Right ventricle myocardium inferior (tissue), 1 donor: Measurements from ENCODE around the gene CR1. TPM values are rescaled to one million over a fixed set of nuclear protein-coding genes. Genes with fewer than 3 reads are reported as not detected.
"Not testable (repeated sequence)": the region's sequence is repeated elsewhere in the genome, so short reads cannot be mapped to it uniquely, and the experiment has no call there.

Experiments
- ATAC-seq: fragments of 200-7000 bp; cut with Tn5 transposase; one replicate; pipeline ENCODE4 v1.9.1; 2020; ENCODE audit warnings: mild to moderate bottlenecking, moderate library complexity
- DNase-seq: peaks from one replicate; pipeline ENCODE4 v3.0.0; 2021; ENCODE audit errors: missing footprints
- intact Hi-C: fragments of 100-400 bp; cut with DNase I; formaldehyde crosslinking; loops from one replicate; pipeline ENCODE4 v1.11.0; 2022
- total RNA-seq: library from RNA; stranded (reverse); fragmentation: NEBNext Ultra II Directional; extraction: Animal tissue kit (Norgen Biotek cat#: 25700); gene quantifications from one replicate; pipeline ENCODE4 v1.2.1, GENCODE V29; 2021
- donor health status: DM: no; HTN: yes; CAD: no; lungs with severe emphysema.

Gene CR1
- total RNA-seq, 1 donor from 2014 or later, result 2.9 TPM

GRCh38 chr1:207500306-207500705 lies 4.3 kb downstream of the CR1 start:
- no peak for DNase-seq
- intact Hi-C loops, result loop anchor here (5.0 kb wide), 1 partner anchor 418 kb away; no protein-coding TSS in a partner anchor
- no peak for ATAC-seq

DNA sequence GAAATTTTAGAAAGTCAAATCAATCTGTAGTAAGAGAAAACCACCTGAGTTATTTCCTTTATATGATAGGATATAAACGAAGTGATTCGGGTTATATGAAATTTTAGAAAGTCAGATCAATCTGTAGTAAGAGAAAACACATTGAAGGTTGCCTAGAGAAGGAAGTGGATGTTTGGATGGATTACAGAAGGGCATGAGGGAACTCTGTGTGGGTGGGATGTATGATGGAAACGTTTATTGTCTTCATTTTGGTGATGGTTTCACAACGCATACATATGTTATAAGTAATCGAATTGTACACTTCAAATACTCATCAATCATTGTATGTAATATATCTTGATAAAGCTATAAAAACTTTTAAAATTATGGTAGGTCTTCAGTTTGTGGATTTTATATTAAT lies 5.1 kb downstream of the CR1 start:
- intact Hi-C loops, result loop anchor here (5.0 kb wide), 1 partner anchor 419 kb away; no protein-coding TSS in a partner anchor
- DNase-seq, result no peak

GRCh38 chr1:207502726-207503125 lies 6.8 kb downstream of the CR1 start:
- intact Hi-C loops, result loop anchor here (5.0 kb wide), 1 partner anchor 420 kb away; no protein-coding TSS in a partner anchor
- DNase-seq (no peak), ATAC-seq (no peak)

More for the DNA sequence above, 5.1 kb downstream of the CR1 start:
- no peak for ATAC-seq

DNA sequence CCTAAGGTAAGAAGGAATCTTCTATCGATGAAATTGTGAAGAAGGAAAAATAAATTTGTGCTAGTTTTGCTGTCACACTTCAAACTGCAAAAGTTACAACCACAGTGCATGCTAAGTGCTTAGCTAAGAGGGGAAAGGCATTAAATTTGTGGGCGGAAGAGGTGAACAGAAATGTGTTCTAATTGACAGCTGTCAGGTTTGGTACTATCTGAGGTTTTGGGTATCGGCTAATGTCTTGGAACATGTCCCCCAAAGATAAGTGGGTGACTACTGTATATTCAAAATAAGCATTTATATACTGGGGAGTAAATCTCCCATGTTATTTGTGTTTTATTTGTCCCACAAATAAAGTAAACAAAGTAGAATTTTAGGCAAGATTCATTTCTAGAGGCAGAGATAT lies 8.0 kb downstream of the CR1 start:
- intact Hi-C loops, result loop anchor here (5.0 kb wide), 1 partner anchor 422 kb away; no protein-coding TSS in a partner anchor
- DNase-seq (no peak), ATAC-seq (no peak)

DNA sequence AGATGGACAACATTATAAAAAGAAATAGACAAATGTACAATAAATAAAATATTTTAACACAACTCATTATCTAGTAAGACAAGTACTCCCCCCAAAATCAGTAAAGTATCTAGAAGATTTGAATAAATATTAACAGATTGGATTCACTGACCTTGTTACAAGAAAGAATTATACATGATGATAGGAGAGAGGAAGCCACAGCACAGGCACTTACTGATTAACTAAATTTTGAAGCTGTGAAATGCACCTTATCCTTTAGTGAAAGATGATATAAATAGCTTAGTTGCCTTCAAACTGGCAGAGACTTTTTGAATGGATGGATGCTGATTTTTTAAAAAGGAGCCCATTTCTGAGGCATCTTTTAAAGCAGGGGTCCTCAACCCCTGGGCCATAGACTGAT lies 8.5 kb downstream of the CR1 start:
- intact Hi-C loops, result loop anchor here (5.0 kb wide), 1 partner anchor 422 kb away; no protein-coding TSS in a partner anchor
- DNase-seq (no peak), ATAC-seq (no peak)

GRCh38 chr1:207510444-207510843 lies 14.5 kb downstream of the CR1 start:
- intact Hi-C loops, result no loop called here
- DNase-seq (no peak), ATAC-seq (no peak)

- DNase-seq (no peak), ATAC-seq (no peak)
- intact Hi-C loops, result no loop called here
Observed at GRCh38 chr1:207514890-207515289, 18.9 kb downstream of the CR1 start.

DNA sequence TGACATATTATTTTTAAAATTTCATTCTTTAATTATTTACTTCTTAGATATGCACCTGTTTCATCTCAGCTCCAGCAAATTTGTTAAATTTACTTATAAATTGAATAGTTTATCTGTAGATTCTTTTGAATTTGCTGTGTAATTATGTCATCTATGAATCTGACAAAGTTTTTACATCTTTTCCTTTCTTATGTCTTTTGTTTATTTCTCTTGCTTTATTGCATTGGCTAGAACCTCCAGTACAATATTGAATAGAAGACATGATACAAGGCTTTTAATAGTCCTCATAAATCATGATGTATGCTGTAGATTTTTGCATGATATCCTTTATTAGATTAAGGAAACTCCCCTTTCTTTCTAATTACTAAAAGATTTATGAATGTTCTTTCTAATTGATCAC lies 20.8 kb downstream of the CR1 start:
- intact Hi-C loops, result no loop called here
- no peak for ATAC-seq
- no peak for DNase-seq

DNA sequence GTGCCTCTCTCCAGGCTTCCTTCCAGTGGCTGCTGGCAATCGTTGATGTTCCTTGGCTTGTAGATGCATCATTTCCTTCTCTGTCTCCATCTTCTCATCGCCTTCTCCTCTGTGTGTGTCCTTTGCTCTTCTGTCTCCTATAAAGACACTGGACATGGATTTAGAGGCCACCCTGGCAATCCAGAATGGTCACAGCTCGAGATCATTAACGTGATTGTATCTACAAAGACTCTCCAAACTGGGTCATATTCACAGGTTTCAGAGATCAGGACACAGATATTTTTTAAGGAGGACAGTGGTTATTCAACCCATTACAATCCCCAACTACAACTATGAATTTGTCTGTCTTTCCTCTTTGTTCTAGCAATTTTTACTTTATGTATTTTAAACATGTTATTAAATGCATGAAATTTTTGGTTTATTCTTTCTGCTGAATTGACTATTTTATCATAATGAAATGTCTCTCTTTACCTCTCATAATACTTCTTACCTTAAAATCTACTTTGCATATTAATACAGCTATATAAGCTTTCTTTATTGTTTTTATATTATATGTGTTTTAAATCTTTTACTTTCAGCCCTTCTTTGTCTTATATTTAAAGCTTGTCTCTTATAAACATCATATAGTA lies 22.8 kb downstream of the CR1 start:
- DNase-seq (no peak), ATAC-seq (no peak)
- intact Hi-C loops, result no loop called here

GRCh38 chr1:207519505-207520399 lies 23.8 kb downstream of the CR1 start:
- no peak for DNase-seq
- intact Hi-C loops, result no loop called here
- no peak for ATAC-seq

- DNase-seq, intact Hi-C loops: not testable (repeated sequence)
Observed at GRCh38 chr1:207520400-207521345, 24.7 kb downstream of the CR1 start.

DNA sequence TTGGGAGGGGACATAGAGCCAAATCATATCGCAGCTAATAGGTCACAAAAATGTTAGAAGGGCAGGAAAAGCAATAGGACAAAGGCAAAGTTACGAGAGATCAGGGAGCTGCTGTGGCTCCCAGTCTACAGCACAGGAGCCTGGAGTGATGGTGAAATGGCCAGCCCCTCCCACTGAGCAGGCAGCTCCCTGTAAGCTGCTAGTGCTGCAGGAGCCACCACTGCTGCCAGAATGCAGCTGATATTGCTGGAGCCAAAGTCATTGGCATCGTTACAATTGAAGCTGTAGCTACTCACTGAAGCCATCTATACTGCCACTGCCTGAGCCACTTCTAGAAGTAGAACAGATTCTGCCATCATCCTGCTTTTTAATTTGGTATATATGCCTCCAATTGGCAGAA lies 29.3 kb downstream of the CR1 start:
- intact Hi-C loops, DNase-seq: not testable (repeated sequence)
- peak; percentile 56 for ATAC-seq

More at GRCh38 chr1:207520400-207521345, 24.7 kb downstream of the CR1 start:
- ATAC-seq, result not testable (repeated sequence)

DNA sequence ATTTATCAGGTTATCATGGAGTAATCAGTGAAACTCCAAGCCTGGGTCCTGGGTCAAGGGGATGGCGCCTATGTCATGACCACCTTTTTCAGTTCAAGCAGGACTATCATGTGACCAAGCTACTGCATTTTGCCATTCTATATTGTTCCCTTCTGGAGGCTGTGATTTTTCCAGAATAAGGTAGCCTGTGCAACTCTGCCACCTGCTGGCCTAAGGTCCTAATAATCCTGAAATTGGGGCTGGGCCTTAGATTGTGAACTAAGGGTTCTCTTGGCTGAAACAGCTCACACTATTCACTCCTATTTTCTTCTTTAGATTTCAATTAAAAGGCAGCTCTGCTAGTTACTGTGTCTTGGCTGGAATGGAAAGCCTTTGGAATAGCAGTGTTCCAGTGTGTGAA lies 32.4 kb downstream of the CR1 start:
- intact Hi-C loops, DNase-seq, ATAC-seq: not testable (repeated sequence)

DNA sequence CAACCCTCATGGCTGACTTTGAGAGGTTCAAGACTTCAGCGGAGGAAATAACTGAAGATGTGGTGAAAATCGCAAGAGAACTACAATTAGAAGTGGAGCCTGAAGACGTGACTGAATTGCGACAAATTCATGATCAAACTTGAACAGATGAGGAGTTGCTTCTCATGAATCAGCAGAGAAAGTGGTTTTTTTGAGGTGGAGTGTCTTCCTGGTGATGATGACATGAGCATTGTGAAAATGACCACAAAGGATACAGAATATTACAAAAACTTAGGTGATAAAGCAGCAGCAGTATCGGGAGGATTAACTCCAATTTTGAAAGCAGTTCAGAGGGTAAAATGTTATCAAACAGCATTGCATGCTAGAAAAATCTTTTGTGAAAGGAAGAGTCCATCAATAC lies 40.3 kb downstream of the CR1 start:
- DNase-seq, ATAC-seq, intact Hi-C loops: not testable (repeated sequence)

DNA sequence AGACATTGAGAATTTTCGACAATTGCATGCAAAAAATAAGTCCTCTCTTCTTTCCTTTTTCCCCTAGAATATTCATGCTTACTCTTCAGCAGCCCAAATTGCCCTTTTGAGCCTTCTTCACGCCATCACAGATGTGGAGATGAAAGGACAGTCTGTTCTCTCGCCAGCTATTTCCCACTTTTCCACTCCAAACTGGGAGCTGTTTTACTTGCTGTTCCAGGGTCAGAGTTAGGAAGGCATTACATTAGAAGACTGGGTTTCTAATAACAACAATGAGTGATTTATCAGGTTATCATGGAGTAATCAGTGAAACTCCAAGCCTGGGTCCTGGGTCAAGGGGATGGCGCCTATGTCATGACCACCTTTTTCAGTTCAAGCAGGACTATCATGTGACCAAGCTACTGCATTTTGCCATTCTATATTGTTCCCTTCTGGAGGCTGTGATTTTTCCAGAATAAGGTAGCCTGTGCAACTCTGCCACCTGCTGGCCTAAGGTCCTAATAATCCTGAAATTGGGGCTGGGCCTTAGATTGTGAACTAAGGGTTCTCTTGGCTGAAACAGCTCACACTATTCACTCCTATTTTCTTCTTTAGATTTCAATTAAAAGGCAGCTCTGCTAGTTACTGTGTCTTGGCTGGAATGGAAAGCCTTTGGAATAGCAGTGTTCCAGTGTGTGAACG lies 50.9 kb downstream of the CR1 start:
- intact Hi-C loops, result not testable (repeated sequence)

GRCh38 chr1:207554823-207555222 lies 58.9 kb downstream of the CR1 start:
- ATAC-seq, DNase-seq, intact Hi-C loops: not testable (repeated sequence)

More for the DNA sequence above, 50.9 kb downstream of the CR1 start:
- ATAC-seq, DNase-seq: not testable (repeated sequence)

DNA sequence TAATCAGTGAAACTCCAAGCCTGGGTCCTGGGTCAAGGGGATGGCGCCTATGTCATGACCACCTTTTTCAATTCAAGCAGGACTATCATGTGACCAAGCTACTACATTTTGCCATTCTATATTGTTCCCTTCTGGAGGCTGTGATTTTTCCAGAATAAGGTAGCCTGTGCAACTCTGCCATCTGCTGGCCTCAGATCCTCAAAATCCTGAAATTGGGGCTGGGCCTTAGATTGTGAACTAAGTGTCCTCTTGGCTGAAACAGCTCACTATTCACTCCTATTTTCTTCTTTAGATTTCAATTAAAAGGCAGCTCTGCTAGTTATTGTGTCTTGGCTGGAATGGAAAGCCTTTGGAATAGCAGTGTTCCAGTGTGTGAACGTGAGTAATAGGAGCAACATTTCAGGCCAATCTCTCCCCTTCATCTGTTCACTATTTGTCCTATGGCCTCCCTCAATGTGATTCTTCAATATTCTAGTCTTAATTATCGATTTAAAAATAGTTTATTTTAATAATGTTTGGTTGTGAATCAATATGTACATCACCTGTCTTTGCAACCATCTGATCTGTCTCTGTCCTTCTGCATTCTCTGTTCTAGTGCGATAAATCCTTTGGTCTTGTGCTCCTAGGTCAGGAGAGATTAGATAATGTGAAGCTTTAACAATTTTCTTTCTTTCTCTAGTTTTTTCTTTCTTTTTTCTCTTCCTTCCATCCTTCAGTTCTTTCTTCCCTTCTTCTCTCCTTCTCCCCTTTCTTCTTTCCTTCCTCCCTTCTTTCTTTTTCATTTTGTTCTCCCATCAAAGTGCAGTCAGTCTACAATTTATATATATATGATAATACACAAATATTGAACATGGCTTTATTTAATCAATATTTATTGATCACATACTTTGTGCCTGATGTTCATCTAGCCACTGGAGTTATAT lies 69.8 kb downstream of the CR1 start:
- intact Hi-C loops, result no loop called here
- ATAC-seq (no peak), DNase-seq (no peak)
